HG02759 (cell line): ENCODE measurements around the gene ETF1.

ENCODE experiments used
- ATAC-seq: cut with Tn5 transposase; IDR thresholded peaks from one replicate; pipeline ENCODE4 v1.9.1; 2021; ENCODE audit warnings: mild to moderate bottlenecking, moderate library complexity; ENCODE audit not compliant: unreplicated experiment

The ETF1 gene

DNA sequence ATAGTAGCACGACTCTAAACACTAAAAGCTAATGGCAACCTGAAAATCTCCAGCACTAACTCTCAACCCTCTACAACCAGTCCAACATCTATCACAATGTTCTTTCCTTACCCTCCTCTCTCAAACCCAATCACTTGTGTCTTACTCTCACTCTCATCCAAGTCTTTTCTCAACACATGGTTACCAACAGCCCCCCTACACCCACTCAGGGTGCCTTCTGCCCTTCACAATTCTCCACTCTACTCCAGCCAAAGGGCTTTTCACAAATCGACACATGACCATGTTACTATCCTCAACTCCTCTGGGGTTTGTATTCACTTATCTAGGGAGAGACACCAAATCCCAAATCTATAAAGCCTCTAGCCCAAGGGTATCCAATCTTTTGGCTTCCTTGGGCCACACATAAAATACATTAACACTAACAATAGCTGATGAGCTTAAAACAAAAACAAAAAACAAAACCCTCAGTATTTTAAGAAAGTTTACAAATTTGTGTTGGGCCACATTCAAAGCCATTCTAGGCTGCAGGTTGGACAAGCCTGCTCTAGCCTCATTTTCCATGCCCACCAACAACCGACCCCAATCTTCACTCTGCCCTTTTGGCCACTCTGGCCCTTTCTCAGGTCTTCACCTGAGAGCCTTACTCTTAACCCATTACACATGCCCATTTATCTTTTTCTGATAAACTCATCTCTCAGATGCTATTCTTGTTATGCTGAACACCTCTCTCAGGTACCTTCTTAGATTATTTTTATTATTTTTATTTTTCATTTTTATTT, 20.5 kb upstream of the ETF1 start:
- no peak for ATAC-seq

DNA sequence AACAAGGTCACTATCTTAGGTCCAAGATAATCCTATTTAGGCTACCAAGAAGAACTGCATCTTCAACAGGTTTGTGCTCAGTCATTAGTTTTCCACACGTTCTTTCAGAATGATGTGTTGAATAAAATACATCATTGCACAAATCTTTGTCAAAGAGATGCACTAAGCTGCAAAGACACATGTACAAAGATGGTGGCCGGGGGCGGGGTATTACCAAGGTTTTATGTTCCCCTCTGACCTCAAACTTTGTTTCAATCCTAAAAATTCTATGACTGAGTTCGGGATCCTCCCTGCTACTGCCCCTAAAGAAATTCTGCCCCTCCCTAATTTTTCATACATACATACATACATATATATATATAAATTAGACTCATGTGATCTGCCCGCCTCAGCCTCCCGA, 17.9 kb upstream of the ETF1 start:
- ATAC-seq: no peak

DNA sequence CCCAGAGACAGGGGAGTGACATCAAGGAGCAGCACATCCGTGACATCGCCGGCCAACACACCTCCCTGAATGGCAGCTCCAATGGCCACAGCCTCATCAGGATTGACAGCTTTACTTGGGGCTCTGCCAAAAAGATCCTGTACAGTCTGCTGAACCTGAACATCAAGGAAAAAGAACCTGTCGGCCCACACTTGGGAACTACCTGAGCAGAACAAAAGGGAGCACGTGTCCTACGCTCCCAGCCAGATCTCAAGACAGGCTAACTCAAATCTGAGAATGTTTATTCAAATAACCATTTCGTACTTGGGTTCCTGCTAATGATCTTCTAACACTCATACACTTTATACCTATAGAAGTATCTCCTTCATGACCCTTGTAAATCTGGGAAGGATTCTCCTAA, 16.9 kb upstream of the ETF1 start:
- ATAC-seq: no peak

- ATAC-seq: no peak
Measured at GRCh38 chr5:138557677-138558076, 14.6 kb upstream of the ETF1 start.

DNA sequence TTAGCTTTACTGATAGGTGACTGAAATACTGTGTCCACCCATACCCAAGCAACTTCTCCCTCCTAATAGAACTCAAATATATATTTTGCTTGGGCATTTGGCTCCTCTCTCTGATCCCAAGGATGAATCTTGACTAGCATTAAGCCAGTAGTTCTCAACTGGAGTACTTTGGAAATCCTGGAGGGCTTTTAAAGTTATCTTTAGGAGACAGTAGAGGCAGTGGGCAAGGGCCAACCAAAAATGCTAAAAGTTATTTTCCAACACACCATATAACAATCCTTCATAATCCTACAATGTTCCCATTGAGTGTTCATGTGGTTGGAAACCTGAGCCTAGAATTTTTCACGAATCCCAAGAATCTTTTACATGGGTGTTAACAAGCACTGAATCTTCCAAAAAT, 11.1 kb upstream of the ETF1 start:
- ATAC-seq: no peak

GRCh38 chr5:138553437-138554095, 10.5 kb upstream of the ETF1 start:
- ATAC-seq: no peak

GRCh38 chr5:138552657-138553056, 9.6 kb upstream of the ETF1 start:
- no peak for ATAC-seq

DNA sequence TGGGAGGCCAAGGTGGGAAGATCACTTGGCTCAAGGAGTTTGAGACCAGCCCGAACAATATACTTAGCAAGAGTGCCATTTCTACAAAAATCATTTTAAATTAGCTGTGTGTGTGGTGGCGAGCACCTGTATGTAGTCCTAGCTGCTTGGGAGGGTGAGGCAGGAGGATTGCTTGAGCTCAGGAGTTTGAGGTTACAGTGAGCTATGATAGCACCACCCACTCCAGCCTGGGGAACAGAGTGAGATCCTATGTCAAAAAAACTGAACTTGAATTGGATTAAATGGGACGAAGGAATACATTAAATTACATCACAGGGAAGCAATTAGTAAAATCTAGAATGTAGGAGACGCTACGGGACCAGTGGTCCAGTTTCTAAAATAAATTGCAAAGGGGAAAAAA, 6.4 kb upstream of the ETF1 start:
- no peak for ATAC-seq

DNA sequence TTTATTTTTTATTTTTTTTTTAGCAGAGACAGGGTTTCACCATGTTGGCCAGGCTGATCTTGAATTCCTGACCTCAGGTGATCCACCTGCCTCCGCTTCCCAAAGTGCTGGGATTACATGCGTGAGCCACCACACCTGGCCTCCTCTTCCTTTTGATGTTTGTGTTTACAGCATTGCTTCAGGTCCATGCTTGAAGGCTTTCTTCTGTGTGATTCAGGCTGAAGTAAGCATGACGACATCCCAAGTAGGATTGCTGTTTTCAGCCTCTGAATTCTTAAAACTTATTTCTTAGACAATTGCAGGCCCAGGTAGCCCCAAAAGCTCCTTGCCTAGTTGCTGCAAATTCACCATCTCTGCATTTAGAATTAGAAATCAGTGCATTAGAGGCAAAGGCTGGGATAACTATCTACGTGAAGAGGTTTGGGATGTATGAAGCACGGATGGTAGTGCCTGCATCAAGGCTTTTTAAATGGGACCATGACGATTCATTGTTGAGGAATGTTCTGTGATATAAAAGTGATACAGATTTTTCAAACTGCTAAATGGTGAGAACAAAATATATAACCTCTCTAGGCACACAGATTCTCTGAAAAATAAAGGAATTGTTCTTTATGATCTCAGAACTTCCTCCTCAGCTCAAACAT, 3.0 kb upstream of the ETF1 start:
- no peak for ATAC-seq

- no peak for ATAC-seq
Measured at GRCh38 chr5:138544181-138545134, 1.4 kb upstream of the ETF1 start.

DNA sequence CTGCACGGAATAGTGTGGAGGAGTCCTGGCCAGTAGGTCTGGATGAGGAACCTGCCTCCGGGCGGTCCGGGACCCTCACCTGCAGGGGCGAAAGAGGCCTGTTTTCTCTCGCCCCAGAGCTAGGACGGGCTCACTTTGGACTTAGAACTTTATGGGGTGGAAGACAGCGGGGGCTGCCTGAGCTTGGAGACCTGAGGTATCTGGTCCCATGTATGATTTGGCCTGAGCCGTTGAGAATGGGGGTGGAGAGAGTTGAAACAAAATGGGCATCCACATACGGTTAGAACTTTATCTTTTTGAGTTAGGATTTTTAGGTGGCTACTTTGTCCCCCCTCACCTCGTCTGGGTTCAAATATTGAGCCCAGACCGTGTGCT, 681 bp upstream of the ETF1 start:
- ATAC-seq: peak; percentile 45

- ATAC-seq: no peak
Measured at GRCh38 chr5:138542180-138542955, 668 bp downstream of the ETF1 start.

- ATAC-seq: no peak
Measured at GRCh38 chr5:138541511-138542179, 1.4 kb downstream of the ETF1 start.

DNA sequence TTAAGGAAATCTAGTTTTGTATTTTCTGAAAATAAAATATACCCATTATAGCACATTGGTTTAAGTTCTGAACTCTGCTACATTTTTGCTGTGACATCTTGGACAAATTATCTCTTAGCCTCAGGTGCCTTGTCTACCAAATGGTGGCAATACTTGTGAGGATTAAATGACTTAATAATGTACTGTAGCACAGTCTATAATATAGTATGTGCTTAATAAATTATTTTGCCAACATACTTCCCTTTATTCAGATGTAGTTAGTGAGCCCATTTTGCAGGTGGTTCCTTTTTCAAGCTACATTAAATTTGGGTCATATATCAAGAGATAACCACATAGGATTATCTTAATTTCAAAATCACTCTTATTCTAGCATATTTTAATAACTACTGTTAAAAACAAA, 3.2 kb downstream of the ETF1 start:
- ATAC-seq: no peak

GRCh38 chr5:138538943-138539627, 4.0 kb downstream of the ETF1 start:
- ATAC-seq: no peak

DNA sequence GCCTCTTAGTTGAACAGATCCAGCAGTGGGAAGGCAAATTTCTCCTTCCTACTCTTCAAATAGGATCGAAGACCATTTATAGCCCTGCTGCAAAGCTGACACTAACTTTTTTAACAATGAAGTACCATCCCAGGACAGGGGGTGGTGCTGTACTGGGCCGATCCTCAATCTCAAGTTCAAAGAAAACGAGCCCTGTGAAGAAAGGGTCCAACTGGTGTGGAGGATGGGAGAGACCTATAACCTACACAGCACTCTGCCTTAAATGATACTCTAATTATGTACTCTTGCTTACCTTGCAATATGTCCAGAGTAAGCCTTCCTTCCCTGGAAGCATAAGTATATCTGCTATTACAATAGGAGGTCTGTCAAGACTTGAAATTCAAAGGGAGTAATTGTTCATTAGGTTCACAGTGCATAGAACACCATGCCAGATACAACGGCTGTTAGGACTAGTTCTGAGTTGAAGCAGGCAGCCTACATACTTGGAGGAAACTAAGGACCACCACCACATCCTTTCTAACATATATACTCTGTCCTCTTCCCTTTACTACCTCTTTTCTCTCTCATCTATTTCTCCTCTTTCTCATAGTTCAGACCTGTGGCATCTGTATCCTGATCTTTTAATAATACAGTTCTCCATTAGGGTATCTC, 6.2 kb downstream of the ETF1 start:
- no peak for ATAC-seq

DNA sequence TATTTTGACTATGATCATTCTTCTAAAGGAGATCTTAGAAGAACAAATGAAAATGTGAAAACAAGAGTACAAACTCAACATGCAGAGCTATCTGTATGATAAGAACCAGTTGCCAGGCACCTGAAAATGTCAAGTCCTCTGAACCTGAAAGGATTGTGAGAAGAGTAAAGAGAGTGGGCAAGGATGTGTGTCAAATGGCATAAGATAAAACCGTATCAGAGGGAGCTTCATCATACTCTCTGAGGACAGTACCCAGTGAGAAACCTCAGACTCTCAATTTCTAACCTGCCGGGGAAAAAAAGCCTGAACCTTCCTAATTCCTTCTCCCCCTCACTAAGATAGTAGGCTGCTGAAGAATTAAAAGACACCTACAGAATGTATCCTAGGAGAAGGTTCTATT, 6.8 kb downstream of the ETF1 start:
- ATAC-seq: no peak
